Measurements from ENCODE around the gene KCNJ5. TPM values are rescaled to one million over a fixed set of nuclear protein-coding genes. Genes with fewer than 3 reads are reported as not detected.

KCNJ5 gene
- total RNA-seq, 4 donors from 2014 or later = 0.30 to 1.2 (median 0.76) TPM

GRCh38 chr11:128846985-128847384 is 44.2 kb upstream of the KCNJ5 start:
- H3K9me3 ChIP-seq = no peaks in the 10 kb centered on the region
- H3K27me3 ChIP-seq = no peaks in the 10 kb centered on the region
- no peaks in the 10 kb centered on the region for H3K36me3 ChIP-seq
- H3K4me3 ChIP-seq = no peak overlapping the region
- H3K27ac ChIP-seq = no peak overlapping the region
- no peak for DNase-seq (ENCODE audit: low spot score in 2 of 2)
- TF ChIP-seq POLR2A (IDR thresholded peaks at IDR 0.05) (no peak), EP300 (IDR thresholded peaks at IDR 0.05) (no peak), CTCF (IDR thresholded peaks at IDR 0.05) (no peak)
- 91% methylated on average over 4 of the region's 4 CpGs for WGBS, 2 donors
- no peaks in the 10 kb centered on the region for H3K4me1 ChIP-seq

- peak in 1 of 2 donors; percentile 31 for DNase-seq (ENCODE audit: low spot score in 2 of 2)
- 26 to 32% methylated on average over 10 of the region's 10 CpGs for WGBS, 2 donors
- no peak overlapping the region for H3K4me3 ChIP-seq
Observed at GRCh38 chr11:128848815-128849455, 42.2 kb upstream of the KCNJ5 start.

GRCh38 chr11:128852327-128853023 is 38.7 kb upstream of the KCNJ5 start:
- H3K27me3 ChIP-seq = no peaks in the 10 kb centered on the region
- WGBS, 2 donors = 78 to 82% methylated on average over 13 of the region's 13 CpGs
- no peak overlapping the region for H3K27ac ChIP-seq
- TF ChIP-seq CTCF (IDR thresholded peaks at IDR 0.05) = no peak
- TF ChIP-seq POLR2A (IDR thresholded peaks at IDR 0.05) = no peak
- no peak for TF ChIP-seq EP300 (IDR thresholded peaks at IDR 0.05)
- no peaks in the 10 kb centered on the region for H3K4me1 ChIP-seq
- H3K36me3 ChIP-seq = no peaks in the 10 kb centered on the region
- H3K4me3 ChIP-seq = no peak overlapping the region
- no peak for DNase-seq (ENCODE audit: low spot score in 2 of 2)
- no peaks in the 10 kb centered on the region for H3K9me3 ChIP-seq

More at GRCh38 chr11:128848815-128849455, 42.2 kb upstream of the KCNJ5 start:
- peak; percentile 9 to 47 (median 25) for TF ChIP-seq CTCF (IDR thresholded peaks at IDR 0.05)
- no peak for TF ChIP-seq POLR2A (IDR thresholded peaks at IDR 0.05)
- no peaks in the 10 kb centered on the region for H3K4me1 ChIP-seq
- H3K27ac ChIP-seq = no peak overlapping the region
- H3K36me3 ChIP-seq = no peaks in the 10 kb centered on the region
- no peaks in the 10 kb centered on the region for H3K27me3 ChIP-seq
- no peaks in the 10 kb centered on the region for H3K9me3 ChIP-seq

GRCh38 chr11:128853559-128853958 is 37.6 kb upstream of the KCNJ5 start:
- Histone ChIP-seq H3K9me3 (no peaks in the 10 kb centered on the region), H3K4me1 (no peaks in the 10 kb centered on the region), H3K36me3 (no peaks in the 10 kb centered on the region), H3K4me3 (no peak overlapping the region), H3K27me3 (no peaks in the 10 kb centered on the region), H3K27ac (no peak overlapping the region)
- TF ChIP-seq POLR2A (IDR thresholded peaks at IDR 0.05) = no peak
- TF ChIP-seq CTCF (IDR thresholded peaks at IDR 0.05) = no peak
- TF ChIP-seq EP300 (IDR thresholded peaks at IDR 0.05) = no peak
- DNase-seq (ENCODE audit: low spot score in 2 of 2) = no peak
- 85 to 87% methylated on average over 6 of the region's 6 CpGs for WGBS, 2 donors

GRCh38 chr11:128854841-128855240 is 36.3 kb upstream of the KCNJ5 start:
- Histone ChIP-seq H3K4me3 (no peak overlapping the region), H3K36me3 (no peaks in the 10 kb centered on the region), H3K27me3 (no peaks in the 10 kb centered on the region), H3K27ac (no peak overlapping the region), H3K9me3 (no peaks in the 10 kb centered on the region), H3K4me1 (peaks cover 0 to 2% (median under 1%) of the 10 kb centered on the region in 4 donors)
- WGBS, 2 donors = 74 to 80% methylated on average over 7 of the region's 7 CpGs
- TF ChIP-seq POLR2A (IDR thresholded peaks at IDR 0.05) (no peak), EP300 (IDR thresholded peaks at IDR 0.05) (no peak), CTCF (IDR thresholded peaks at IDR 0.05) (no peak)
- DNase-seq (ENCODE audit: low spot score in 2 of 2) = no peak

Measured in tibial nerve (tissue), 4 donors.